Measurements from ENCODE around the gene ZNF474. TPM values are rescaled to one million over a fixed set of nuclear protein-coding genes. Genes with fewer than 3 reads are reported as not detected.

The ZNF474 gene
- total and polyA plus RNA-seq, 7 donors: 0.05 to 0.77 (median 0.16) TPM; not detected in 2

DNA sequence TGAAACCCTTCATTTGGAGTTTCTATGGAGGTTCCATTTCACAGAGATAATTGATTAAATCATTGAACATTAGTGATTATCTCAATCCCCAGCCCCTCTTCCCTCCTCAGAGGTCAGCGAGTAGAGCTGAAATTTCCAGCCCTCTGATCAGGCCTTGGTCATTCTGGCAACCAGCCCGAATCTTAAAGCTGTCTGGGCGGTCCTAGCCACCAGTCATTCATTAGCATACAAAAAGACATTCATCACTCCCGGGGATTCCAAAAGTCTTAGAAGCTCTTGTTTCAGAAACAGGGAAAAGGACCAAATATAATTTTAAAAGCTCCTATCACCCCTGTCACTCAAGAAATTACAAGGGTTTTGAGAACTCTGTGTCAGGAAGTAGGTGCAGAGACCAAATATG lies 41.3 kb downstream of the ZNF474 start:
- ATAC-seq (no peak), DNase-seq (no peak)
- 21 to 46% (median 36%) methylated on average over 4 of the region's 4 CpGs for WGBS, 3 donors
- Histone ChIP-seq H3K27me3 (ENCODE audit: insufficient read depth in 3 of 3, low read length in 2 of 3) (no peaks in the 10 kb centered on the region), H3K36me3 (ENCODE audit: insufficient read depth in 1 of 2, low read depth in 1 of 2) (no peaks in the 10 kb centered on the region), H3K9me3 (no peaks in the 10 kb centered on the region), H3K4me3 (no peak overlapping the region), H3K27ac (no peak overlapping the region), H3K4me1 (no peaks in the 10 kb centered on the region)
- intact Hi-C loops (cut with DNase I): no loop called here
- TF ChIP-seq CTCF (IDR thresholded peaks at IDR 0.05): no peak

GRCh38 chr5:122172207-122172606 lies 42.9 kb downstream of the ZNF474 start:
- no peak for TF ChIP-seq CTCF (IDR thresholded peaks at IDR 0.05)
- DNase-seq: no peak
- WGBS, 3 donors: 56 to 70% (median 56%) methylated on average over 1 of the region's 1 CpG
- no peak overlapping the region for H3K27ac ChIP-seq
- ATAC-seq: no peak
- intact Hi-C loops (cut with DNase I): no loop called here
- no peaks in the 10 kb centered on the region for H3K36me3 ChIP-seq (ENCODE audit: insufficient read depth in 1 of 2, low read depth in 1 of 2)
- H3K4me3 ChIP-seq: no peak overlapping the region
- H3K27me3 ChIP-seq (ENCODE audit: insufficient read depth in 3 of 3, low read length in 2 of 3): no peaks in the 10 kb centered on the region
- H3K4me1 ChIP-seq: no peaks in the 10 kb centered on the region
- no peaks in the 10 kb centered on the region for H3K9me3 ChIP-seq

GRCh38 chr5:122173474-122174415 lies 44.4 kb downstream of the ZNF474 start:
- ATAC-seq (no peak), DNase-seq (no peak)
- 61 to 71% (median 71%) methylated on average over 5 of the region's 5 CpGs for WGBS, 3 donors
- no peak overlapping the region for H3K27ac ChIP-seq
- H3K27me3 ChIP-seq (ENCODE audit: insufficient read depth in 3 of 3, low read length in 2 of 3): no peaks in the 10 kb centered on the region
- no peak for TF ChIP-seq CTCF (IDR thresholded peaks at IDR 0.05)
- H3K36me3 ChIP-seq (ENCODE audit: insufficient read depth in 1 of 2, low read depth in 1 of 2): no peaks in the 10 kb centered on the region
- no peaks in the 10 kb centered on the region for H3K4me1 ChIP-seq
- H3K9me3 ChIP-seq: no peaks in the 10 kb centered on the region
- no peak overlapping the region for H3K4me3 ChIP-seq
- intact Hi-C loops (cut with DNase I): no loop called here

- intact Hi-C loops (cut with DNase I): no loop called here
- TF ChIP-seq CTCF (IDR thresholded peaks at IDR 0.05): no peak
- Histone ChIP-seq H3K27me3 (ENCODE audit: insufficient read depth in 3 of 3, low read length in 2 of 3) (no peaks in the 10 kb centered on the region), H3K4me1 (no peaks in the 10 kb centered on the region), H3K9me3 (no peaks in the 10 kb centered on the region), H3K27ac (no peak overlapping the region), H3K36me3 (ENCODE audit: insufficient read depth in 1 of 2, low read depth in 1 of 2) (no peaks in the 10 kb centered on the region), H3K4me3 (no peak overlapping the region)
- 64 to 73% (median 69%) methylated on average over 1 of the region's 1 CpG for WGBS, 3 donors
- DNase-seq: no peak
- ATAC-seq: no peak
Measured at GRCh38 chr5:122175091-122175490, 45.7 kb downstream of the ZNF474 start.

Measured in psoas muscle (tissue), 8 donors.